Ecto neural progenitor cell (in vitro differentiated cells): ENCODE measurements around the gene SLC25A26.

Source experiments
- DNase-seq: peaks from one replicate; pipeline ENCODE4 v3.0.0-alpha.2; 2018; ENCODE audit warnings: low spot score

Gene SLC25A26

DNA sequence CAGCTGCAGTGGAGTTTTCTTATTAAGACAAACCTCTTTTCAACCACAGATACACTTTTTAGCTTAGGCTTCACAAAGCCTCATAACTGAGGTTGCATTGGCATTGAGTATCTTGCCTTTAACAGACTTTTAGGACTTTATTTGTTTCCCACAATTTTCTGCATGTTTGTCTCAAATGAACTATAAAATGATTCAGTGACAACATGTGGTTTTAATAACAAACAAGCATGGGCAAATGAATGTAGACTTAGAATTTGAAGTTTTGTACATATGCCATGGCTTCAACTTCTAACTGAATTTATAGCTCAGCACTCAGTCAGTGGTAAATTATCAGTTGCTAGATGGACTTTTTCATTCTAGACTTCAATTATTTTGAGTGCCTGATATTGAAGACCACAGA lies 101.6 kb downstream of the SLC25A26 start:
- DNase-seq: no peak

DNA sequence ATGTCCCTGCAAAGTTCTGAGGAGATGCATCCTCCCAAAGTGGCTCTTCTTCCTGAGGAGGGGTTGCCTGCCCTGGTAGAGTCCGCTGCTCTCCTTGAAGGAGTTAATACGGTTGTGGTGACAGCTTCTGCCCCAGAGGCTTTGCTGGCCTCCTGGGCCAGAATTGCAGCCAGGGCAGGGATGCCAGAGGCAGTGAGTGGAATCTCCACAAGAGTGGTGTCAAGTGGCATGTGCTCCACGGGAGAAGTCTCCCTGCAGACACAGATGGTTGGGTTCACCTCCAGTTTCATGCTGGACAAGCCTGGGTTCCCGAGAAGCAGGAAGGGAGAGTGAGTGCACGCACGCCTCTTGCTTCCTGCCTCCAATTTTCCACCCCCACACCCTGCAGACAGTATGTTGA lies 105.5 kb downstream of the SLC25A26 start:
- no peak for DNase-seq

DNA sequence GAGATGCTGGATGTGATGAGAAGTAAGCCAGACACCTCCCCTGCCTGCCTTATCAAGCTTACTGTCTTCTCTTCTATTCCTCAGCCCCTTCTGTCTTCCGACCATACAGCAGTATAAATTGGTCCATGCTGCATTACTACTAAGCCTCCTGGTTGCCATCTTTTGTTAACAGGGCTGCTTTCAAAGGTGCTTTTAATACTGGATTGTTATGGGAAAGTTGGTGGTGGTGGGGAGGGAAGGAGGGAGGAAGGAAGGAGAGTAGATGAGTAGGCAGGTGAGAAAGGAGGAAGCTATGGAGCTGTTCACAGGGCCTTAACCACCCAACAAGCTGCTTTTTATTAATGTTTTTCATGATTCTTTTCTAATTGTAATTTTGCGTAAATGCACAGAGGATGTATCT lies 114.9 kb downstream of the SLC25A26 start:
- no peak for DNase-seq

DNA sequence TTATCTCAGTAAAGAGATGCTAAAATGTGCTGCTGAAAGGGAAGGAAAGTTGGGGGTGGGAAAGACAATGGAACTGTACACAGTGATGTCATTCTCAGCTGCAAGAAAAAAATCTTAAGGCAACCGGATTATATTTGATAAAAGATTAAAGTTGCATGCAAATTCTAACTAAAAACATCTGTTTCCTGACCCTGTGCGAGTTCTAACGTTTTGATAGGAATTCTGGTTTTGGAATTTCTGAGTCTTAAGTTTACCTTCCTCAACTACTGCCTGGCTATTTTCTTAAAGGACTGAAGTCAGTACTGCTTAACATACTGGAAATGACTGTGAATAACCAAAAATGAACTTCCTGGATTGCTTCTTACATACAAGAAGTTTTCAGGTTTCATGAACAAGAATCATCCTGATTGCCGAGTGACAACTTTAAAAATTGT lies 115.5 kb downstream of the SLC25A26 start:
- no peak for DNase-seq

DNA sequence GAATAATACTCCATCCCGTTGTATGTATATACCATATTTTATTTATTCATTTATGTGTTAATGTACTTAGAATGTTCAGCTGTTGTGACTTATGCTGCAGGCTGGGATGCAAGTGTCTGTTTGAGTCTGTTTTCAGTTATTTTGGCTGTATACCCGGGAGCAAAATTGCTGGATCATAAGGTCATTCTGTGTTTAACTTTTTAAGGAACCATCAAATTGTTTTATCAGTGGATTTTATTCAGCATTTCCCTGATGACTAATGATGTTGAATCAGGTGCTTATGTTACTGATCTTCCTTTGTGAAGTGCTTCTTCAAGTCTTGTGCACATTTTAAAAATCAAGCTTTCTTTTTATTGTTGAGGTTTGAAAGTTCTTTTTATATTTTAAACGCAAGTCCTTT lies 118.1 kb downstream of the SLC25A26 start:
- no peak for DNase-seq

DNA sequence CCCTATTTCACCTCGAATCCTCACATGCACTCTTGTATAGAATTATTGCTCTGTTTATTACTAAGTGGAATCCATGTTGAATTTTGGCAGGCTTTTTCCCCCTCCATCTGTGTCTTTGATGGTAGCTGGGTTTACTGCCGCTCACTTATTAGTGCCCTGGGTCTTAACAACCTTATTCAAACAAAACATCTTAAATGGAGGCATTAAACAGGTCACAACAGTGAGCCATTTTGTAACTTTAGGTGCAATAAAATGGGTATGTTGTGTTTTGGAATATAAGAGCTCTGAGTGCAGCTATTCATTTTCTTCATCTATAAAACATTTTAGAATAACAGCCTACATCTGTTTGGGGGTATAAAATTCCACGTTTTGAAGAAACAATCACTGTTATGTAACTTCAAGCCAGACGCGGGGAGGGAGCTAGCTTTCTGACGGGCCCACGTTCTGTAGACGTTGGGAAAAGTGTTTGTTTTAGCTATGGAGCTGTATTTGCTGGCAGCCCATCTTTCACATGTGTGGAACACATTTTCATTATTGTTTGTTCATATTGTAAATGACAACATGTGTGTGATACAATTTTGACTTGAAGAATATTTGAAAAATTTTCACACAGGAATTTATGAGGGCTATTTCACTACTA lies 122.0 kb downstream of the SLC25A26 start:
- DNase-seq: no peak

DNA sequence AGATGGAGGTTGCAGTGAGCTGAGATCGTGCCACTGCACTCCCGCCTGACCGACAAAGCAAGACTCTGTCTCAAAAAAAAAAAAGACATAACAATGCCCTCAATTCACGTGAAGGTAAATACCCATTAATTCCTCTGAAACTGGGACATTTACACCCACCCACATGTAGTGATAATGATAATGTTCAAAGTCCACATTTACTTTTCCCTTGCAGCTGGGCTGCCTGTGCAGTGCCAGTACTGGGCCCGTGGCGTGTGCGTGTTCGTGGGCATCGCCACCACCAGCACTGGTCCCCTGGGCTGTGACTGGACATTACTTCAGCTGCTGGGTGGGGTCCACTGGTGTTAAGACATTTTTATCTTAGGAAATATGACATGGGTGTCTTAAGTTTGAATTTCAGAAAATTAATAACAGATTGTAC lies 123.6 kb downstream of the SLC25A26 start:
- no peak for DNase-seq

DNA sequence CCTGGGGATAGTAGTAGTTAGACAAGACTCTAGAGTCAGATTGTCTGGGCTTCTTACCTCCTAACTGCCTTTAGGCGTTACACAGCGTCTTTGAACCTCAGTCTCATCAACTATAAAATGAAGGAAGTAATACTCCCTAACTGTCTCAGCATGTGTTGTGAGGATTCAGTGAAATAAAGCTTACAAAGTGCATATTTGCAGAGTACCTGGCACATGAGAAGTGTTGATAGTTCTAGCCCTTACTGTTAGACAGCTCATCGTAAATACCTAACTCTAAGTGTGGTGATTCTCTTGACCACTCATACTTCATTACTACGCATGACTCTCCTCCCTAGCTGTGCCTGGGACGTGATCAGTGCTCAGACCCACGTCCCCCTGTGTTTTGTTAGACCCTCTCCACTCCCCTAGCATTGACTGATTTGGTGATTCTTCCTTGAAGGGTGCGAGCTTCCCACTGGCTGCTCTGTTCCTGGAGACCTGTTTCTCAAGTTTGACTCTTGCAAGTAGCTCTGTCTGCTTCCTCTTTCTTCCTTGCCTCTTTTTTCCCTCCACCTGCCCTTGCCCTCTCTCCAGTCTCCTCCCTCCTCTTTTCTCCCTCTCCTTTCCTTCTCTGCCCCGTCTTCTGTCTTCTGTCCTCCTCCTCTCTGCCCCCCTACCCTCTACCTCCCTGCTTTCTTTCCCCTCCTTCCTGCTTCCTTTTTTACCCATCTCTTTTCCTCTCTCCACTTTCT lies 124.2 kb downstream of the SLC25A26 start:
- no peak for DNase-seq

DNA sequence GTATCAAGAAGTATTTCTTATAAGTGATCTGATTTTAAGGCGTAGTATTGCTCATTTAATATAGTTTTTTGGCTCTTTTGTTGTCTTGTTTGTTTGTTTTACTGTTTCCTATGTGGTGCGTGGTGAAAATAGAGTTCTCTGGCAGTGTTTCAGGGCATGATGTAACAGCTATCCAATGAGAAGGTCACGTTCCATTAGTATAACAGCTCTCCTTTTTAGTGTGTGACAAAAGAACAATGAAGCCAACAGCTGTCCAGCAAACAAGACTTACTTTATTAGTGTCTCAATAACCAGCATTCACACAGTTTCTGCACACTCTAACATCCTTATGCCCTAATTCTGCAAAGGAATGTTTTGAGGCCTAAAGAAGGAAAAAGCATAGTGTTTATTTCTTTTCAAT lies 127.9 kb downstream of the SLC25A26 start:
- no peak for DNase-seq

DNA sequence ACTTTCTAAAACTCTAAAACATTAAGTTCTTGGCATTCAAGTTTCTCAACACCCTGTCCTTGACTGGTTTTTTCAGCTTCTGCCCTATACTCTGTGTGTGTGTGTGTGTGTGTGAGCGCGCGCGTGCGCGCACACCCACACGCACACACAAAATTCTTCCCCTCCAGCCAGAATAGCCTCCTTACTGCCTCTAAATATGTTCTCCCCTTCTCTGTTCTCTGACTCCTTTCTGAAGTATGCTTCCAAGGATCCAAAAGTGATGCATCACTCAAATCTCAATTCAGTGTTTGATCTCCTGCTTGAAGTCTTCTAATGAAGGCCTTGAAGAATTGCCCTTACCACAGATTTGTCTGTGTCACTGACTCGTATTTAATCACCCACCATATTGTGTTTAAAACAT lies 129.8 kb downstream of the SLC25A26 start:
- no peak for DNase-seq

DNA sequence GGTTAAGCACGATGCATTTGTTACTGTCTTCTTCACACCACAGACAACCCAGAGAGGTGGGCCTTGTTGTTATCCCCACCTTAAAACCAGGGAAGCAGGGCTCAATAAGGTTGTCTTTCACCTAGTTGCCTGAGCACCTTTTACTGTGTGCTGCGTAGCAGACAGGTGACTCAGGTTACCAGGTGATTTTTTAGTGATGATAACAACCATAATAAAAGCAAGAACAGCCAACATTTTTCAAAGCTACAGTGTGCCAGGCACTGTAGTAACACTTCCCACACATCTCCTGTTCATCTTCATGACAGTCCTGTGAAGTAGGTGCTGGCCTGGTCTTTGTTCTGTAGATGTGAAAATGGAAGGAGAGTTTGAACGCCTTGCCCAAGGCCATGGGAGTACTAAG lies 132.2 kb downstream of the SLC25A26 start:
- DNase-seq: no peak

DNA sequence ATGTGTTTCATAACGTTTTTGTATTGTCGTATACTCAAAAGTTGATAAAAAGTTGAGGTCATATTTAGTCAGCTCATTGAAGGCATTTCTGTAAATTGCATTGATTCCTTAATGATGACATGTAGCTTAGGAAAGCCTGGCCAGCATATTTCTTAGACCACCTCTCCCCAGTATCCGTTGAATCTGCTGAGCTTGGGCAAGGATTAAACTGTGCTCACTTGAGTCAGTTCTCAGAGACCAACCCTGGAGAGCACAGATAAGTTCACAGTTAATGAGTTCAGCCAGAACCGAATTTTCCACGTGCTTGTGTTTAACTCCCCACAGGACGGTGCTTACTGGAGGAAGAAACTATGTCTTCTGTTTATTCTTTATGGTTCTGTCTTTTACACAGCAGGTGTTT lies 132.7 kb downstream of the SLC25A26 start:
- no peak for DNase-seq

DNA sequence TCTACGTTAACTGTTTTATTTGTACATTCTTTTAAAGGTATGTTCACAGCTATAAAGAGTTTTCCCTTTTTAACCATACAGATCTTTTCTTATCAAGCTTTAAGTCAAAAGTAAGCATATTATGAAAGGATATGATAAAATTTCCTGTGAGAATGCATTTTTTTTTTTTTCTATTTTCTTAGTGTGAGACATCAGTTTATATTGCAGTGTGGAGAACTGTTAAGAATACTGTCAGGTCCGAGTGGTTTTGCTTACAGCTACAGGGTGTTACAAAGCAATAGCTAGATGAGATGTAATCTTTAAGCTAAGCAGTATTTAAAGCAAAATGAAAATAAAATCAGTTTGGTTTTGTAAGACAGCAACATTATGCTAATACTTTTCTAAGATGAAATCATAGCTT lies 133.2 kb downstream of the SLC25A26 start:
- no peak for DNase-seq

DNA sequence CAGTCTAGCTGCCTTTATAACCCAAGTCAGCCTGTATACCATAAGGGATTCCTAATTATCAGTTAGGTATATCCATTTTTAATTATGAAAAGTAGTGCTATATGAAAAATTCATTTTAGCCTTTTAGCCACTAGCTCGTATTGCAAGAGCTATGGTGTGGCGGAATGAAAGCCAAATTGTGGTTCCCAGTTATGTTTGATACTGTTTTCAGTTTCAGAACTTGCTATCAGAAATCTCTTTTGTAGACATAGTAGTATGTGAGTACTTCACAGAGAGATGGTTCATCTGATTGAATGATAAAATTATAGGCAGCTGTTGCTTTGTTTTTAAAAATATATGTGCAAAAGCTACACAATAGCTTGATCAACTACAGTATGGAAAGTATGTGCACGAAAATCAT lies 134.6 kb downstream of the SLC25A26 start:
- DNase-seq: no peak

DNA sequence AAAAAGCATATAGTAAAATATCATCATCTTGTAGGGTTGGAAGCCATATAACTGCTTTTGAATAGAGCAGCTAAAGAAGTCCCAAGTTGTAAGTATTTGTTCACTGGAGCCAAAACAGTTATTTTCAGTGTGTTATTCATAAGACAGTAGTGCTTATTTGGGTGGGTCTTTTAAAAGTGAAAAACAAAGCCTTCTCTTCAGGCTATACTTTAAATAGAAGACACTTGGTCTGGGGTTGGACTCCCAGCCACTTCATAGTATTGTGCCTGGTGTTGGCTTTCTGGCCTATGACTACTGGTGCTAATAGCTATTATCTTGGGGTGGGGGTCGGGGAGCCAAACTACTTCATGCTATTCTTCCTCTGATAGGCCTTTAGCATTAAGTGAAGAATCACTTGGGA lies 135.2 kb downstream of the SLC25A26 start:
- no peak for DNase-seq

DNA sequence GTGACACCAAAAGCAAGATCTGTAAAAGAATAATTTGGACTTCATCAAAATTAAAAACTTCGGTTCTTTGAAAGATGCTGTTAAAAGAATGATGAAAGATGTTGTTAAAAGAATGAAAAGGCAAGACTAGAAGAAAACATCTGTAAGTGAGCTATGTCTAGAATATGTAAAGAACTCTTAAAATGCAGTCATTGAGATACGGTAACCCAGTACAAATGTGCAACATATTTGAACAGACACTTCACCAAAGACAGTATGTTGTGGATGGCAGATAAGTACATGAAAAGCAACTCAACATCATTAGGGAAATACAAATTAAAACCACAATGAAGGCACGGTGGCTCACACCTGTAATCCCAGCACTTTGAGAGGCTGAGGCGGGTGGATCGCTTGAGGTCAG lies 140.6 kb downstream of the SLC25A26 start:
- no peak for DNase-seq

DNA sequence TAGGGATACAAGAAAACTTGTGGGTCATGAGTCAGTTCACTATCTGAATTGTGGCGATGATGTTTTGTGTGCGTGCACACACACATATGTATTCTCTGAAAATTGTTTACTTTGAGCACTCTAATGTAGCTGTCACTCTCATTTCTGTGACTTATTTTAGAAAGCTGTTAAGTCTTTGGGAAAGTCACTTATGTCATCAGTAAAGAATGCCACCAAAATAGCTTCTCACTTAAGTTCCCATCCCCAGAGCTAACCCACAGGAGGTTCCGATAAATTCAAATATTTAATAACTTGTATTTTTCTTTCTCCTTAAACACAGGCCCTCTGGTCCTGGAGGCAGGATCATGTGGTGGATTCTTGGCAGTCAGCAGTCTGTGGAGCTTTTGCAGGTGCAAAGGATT lies 141.7 kb downstream of the SLC25A26 start:
- no peak for DNase-seq

DNA sequence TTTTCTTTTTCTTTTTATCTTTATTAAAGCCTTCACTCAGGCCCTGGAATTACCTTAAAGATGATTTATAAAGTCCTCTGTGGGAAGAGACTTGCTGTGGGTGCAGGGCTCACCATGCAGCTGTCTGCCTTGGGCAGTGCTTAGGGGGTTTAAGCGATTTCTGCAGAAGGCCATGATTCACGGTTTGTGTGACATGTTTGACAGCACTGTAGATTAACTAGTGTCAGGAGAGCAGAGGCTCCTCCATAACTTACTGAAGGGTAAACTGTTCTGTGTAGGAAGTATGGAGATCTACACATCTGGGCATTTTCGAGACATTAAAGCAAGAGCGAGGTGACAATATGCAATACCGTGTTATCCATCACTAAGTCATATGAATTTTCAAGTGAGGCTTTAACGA lies 142.3 kb downstream of the SLC25A26 start:
- DNase-seq: no peak

DNA sequence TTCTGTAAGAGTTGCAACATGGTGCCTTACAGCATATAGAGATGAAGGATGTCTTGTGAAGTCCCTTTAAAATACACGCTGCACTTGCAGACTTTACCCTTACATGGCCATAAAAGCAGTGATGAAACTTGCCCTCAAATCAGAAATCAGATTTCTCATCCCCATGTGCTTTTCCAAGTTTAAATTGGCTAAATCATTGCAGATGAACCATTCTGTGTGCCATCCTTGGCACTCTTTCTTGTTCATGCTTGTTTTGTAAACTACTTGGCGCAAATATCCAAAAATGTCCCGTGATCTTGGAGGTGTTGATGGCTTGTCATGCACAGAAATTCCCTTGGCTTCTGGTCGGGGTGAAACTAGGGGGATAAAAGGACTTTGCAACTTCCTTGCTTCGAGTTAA lies 144.3 kb downstream of the SLC25A26 start:
- DNase-seq: no peak

DNA sequence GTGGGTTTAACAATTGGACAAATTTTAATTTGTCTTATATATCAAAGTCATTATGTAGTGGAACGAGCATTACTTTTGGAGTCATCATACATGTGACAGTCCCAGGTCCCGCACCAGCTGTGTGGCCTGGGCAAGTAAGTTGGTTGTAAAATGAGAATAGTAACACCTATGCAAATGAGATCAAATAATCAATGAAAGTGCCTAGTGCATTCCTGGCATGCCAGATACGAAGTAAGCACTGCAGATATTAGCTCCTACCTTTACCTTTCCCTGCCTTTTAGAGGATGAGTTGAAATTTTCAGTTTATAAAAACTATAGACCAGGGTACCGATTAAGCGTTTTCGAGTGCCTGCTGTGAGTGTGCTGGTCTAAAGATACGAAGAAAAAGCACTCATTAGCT lies 145.9 kb downstream of the SLC25A26 start:
- DNase-seq: no peak

DNA sequence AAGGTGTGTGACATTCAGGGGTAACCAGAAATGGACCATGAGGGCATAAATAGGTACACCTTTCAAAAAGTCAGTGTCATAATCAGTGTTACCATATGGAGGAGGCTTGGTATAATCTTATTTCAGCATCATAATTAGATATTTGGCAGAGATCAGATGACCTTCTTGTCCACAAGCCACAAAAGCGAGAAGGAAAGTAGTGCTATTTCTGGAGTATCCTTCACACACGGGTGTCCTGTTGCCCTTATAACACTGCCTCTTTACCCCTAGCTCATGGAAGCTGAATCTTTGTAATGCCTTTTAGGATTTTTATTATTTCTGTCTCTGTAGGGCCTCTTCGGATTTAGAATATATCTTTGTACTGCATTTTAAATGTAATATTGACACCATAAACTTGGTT lies 147.2 kb downstream of the SLC25A26 start:
- no peak for DNase-seq

DNA sequence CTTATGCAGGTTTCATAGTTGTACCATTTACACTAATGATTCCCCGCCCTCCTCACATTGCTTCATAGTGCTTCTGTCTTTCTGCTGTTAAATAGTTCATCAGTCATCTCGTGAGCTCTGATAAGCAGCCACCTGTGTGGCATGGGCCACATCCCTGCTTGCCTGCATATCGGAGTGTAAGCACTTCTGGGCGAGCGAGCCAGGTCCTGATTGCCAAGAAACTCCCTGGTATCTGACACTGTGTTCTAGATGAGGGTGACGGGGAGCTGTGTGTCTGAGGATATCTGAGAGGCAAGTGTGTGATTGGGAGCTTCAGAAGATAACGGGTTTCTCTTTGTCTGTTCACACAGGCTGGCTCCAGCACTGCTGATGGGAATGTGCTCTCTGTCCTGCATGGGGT lies 149.4 kb downstream of the SLC25A26 start:
- DNase-seq: no peak

DNA sequence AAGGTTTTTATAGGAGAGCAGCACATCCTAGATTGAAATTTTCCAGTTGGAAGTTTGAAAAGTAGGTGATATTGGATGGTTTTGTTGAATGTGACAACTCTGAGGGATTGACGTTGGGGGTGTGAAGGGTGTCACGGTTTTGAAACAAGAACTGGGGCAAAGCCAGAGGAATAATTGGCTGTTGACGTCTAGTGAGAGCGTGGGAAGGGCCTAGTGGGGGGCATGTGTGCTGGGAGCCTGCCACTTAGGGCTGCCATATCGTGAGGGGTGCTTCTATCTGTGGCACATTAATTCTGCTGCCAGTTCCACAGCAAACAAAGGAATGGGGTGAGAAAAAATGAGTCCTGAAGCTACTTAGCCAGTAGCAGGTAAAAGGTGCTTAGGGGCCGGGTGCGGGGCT lies 150.6 kb downstream of the SLC25A26 start:
- no peak for DNase-seq
